ENCODE measurements around the gene ALG13.

DNA sequence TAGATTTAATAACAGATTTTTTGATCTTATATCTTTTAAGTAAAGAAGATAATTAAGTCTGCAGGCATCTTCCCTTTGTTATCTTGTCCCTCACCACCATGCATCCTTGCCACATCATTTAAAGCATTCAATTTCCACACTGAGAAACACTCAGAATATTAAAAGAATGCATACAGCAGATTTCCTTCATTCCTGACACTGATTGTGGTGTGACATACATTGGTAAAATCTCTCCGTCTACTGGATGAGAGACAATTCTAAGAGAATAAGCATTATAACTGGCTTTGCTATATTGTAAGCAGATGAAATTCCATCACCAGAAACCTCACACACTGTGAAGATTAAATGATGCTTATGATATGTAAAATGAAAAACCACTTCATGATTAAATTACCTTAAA is 97.6 kb downstream of the ALG13 start:
- TF ChIP-seq CTCF (conservative IDR thresholded peaks at IDR 0.05) (no peak), ZFX (IDR thresholded peaks at IDR 0.05) (no peak)

All from C4-2B (cell line).